Liver (tissue), 9 donors: ENCODE measurements around the gene RALGPS2. TPM values are rescaled to one million over a fixed set of nuclear protein-coding genes. Genes with fewer than 3 reads are reported as not detected.

Experiments used
- DNase-seq: peaks from one replicate; pipeline ENCODE4 v3.0.0-alpha.2; 2017; ENCODE audit warnings: low spot score
- H3K27ac ChIP-seq, 2 donors: one replicate each; pipeline ENCODE4 v1.7.0; 2013; ENCODE audit warnings: inconsistent platforms in 2 of 2, low read length in 2 of 2, control low read depth in 1 of 2, low read depth in 1 of 2, mild to moderate bottlenecking in 1 of 2
- H3K27me3 ChIP-seq, 4 donors: one replicate each; pipeline versions ENCODE4 v1.6.1 to v1.7.0; 2013; ENCODE audit warnings: low read length in 3 of 4, inconsistent platforms in 1 of 4, mild to moderate bottlenecking in 1 of 4, moderate library complexity in 1 of 4; ENCODE audit not compliant: control insufficient read depth in 4 of 4, insufficient read depth in 4 of 4
- H3K36me3 ChIP-seq, 4 donors: one replicate each; pipeline versions ENCODE4 v1.6.1 to v1.7.0; 2013; ENCODE audit warnings: low read length in 3 of 4, mild to moderate bottlenecking in 3 of 4, low read depth in 1 of 4, moderate library complexity in 1 of 4; ENCODE audit not compliant: control insufficient read depth in 4 of 4, insufficient read depth in 3 of 4
- H3K4me1 ChIP-seq, 4 donors: one replicate each; pipeline versions ENCODE4 v1.6.1 to v1.7.0; 2013; ENCODE audit warnings: low read length in 3 of 4, mild to moderate bottlenecking in 3 of 4, moderate library complexity in 1 of 4; ENCODE audit not compliant: control insufficient read depth in 4 of 4, insufficient read depth in 4 of 4
- H3K4me3 ChIP-seq, 3 donors: one replicate each; pipeline versions ENCODE4 v1.6.1 to v1.7.0; 2013; ENCODE audit warnings: low read length in 3 of 3, control low read depth in 1 of 3, low read depth in 1 of 3, mild to moderate bottlenecking in 1 of 3
- H3K9ac ChIP-seq, 2 donors: one replicate each; pipeline ENCODE4 v1.7.0; 2013; ENCODE audit warnings: low read length in 2 of 2, mild to moderate bottlenecking in 2 of 2, moderate library complexity in 2 of 2, control low read depth in 1 of 2, low read depth in 1 of 2
- H3K9me3 ChIP-seq, 4 donors: one replicate each; pipeline versions ENCODE4 v1.6.1 to v1.7.0; 2013; ENCODE audit warnings: low read length in 3 of 4; ENCODE audit not compliant: control insufficient read depth in 4 of 4
- CTCF ChIP-seq: fragments of 150-350 bp; IDR thresholded peaks from 2 replicates; pipeline ENCODE4 v1.5.1; 2017; ENCODE audit warnings: improper control_type of control experiment, low read depth, low read length; ENCODE audit not compliant: missing input control
- EGR1 ChIP-seq, 2 donors: IDR thresholded peaks; 2 replicates each; pipeline ENCODE4 v1.6.1; 2016 to 2018; ENCODE audit warnings: antibody characterized with exemption in 2 of 2, low read depth in 2 of 2
- FOXA1 ChIP-seq: IDR thresholded peaks from 2 replicates; pipeline ENCODE4 v1.6.1; 2016; ENCODE audit warnings: antibody characterized with exemption
- HNF4G ChIP-seq: IDR thresholded peaks from 2 replicates; pipeline ENCODE4 v1.6.1; 2016; ENCODE audit warnings: antibody characterized with exemption
- NR2F2 ChIP-seq: IDR thresholded peaks from 2 replicates; pipeline ENCODE4 v1.6.1; 2016; ENCODE audit warnings: antibody characterized with exemption
- RAD21 ChIP-seq, 2 donors: IDR thresholded peaks; 2 replicates each; pipeline ENCODE4 v1.6.1; 2016; ENCODE audit warnings: antibody characterized with exemption in 2 of 2, mild to moderate bottlenecking in 2 of 2
- RXRA ChIP-seq, 2 donors: IDR thresholded peaks; 2 replicates each; pipeline ENCODE4 v1.6.1; 2017 to 2018; ENCODE audit warnings: antibody characterized with exemption in 2 of 2, mild to moderate bottlenecking in 1 of 2
- YY1 ChIP-seq: IDR thresholded peaks from 2 replicates; pipeline ENCODE4 v1.6.1; 2016; ENCODE audit warnings: antibody characterized with exemption, mild to moderate bottlenecking
- WGBS: extraction: QIAGEN DNeasy Blood & Tissue Kit; methylation state at CpG from one replicate; pipeline ENCODE4 v1.1.7; 2013; 5-methylcytosine and 5-hydroxymethylcytosine counted together
- polyA plus RNA-seq, 2 donors: library from polyadenylated mRNA; stranded (reverse) in 1 of 2; unstranded in 1 of 2; fragments of 200-250 nt in 1 of 2; fragments of >200 nt in 1 of 2; fragmentation: Nextera tagmentation in 1 of 2; extraction: Ambion mirVana in 1 of 2; gene quantifications; one replicate each; pipeline versions ENCODE4 v1.2.1 to v1.2.3, GENCODE V29; 2013 to 2015
- total RNA-seq, 2 donors: library from RNA; depleted of rRNA; stranded (reverse); fragments of >200 nt; gene quantifications; one replicate each; pipeline ENCODE4 v1.2.3, GENCODE V29; 2014
- TF ChIP-seq, protein P1 (sequence below): IDR thresholded peaks from 2 replicates; pipeline ENCODE4 v1.6.1; 2016; ENCODE audit warnings: antibody characterized with exemption
- TF ChIP-seq, protein P2 (sequence below): IDR thresholded peaks from 2 replicates; pipeline ENCODE4 v1.6.1; 2016; ENCODE audit warnings: antibody characterized with exemption, mild to moderate bottlenecking
- TF ChIP-seq, protein P3 (sequence below): IDR thresholded peaks from 2 replicates; pipeline ENCODE4 v1.6.1; 2016; ENCODE audit warnings: antibody characterized with exemption
- donor health status: healthy.
- donor health status: healthy.
- donor health status: healthy.
- donor health status: healthy.
- donor health status: healthy.

RALGPS2 gene
- total and polyA plus RNA-seq, 4 donors = 8.1 to 39.2 (median 16.9) TPM

DNA sequence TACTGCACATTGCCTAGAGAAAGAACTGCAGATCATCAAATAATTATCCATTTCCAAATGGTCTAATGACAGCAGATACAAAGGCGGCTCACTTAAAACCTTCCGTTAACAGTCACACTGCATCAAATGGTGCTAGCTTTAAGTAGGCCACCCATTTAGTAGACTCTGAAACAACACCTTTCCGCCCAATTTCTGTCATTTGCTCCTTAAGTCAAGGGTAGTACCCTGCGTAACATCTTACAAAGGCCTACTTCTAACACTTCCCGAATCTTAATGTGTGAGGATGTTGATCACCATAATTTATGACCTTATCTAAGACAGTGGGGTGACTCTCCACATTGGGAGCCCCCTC, 692 bp upstream of the RALGPS2 start:
- peak overlapping the region; percentile 21 to 44 for H3K9ac ChIP-seq
- peak overlapping the region; percentile 90 to 96 for H3K27ac ChIP-seq
- no peak for DNase-seq
- TF ChIP-seq, protein P1, sequence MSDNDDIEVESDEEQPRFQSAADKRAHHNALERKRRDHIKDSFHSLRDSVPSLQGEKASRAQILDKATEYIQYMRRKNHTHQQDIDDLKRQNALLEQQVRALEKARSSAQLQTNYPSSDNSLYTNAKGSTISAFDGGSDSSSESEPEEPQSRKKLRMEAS = peak; percentile 3
- TF ChIP-seq, protein P2, sequence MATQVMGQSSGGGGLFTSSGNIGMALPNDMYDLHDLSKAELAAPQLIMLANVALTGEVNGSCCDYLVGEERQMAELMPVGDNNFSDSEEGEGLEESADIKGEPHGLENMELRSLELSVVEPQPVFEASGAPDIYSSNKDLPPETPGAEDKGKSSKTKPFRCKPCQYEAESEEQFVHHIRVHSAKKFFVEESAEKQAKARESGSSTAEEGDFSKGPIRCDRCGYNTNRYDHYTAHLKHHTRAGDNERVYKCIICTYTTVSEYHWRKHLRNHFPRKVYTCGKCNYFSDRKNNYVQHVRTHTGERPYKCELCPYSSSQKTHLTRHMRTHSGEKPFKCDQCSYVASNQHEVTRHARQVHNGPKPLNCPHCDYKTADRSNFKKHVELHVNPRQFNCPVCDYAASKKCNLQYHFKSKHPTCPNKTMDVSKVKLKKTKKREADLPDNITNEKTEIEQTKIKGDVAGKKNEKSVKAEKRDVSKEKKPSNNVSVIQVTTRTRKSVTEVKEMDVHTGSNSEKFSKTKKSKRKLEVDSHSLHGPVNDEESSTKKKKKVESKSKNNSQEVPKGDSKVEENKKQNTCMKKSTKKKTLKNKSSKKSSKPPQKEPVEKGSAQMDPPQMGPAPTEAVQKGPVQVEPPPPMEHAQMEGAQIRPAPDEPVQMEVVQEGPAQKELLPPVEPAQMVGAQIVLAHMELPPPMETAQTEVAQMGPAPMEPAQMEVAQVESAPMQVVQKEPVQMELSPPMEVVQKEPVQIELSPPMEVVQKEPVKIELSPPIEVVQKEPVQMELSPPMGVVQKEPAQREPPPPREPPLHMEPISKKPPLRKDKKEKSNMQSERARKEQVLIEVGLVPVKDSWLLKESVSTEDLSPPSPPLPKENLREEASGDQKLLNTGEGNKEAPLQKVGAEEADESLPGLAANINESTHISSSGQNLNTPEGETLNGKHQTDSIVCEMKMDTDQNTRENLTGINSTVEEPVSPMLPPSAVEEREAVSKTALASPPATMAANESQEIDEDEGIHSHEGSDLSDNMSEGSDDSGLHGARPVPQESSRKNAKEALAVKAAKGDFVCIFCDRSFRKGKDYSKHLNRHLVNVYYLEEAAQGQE = no peak
- no peaks in the 10 kb centered on the region for H3K27me3 ChIP-seq
- 82% methylated on average over 5 of the region's 5 CpGs for WGBS
- H3K36me3 ChIP-seq = no peaks in the 10 kb centered on the region
- H3K4me1 ChIP-seq = peaks cover 3 to 24% (median 8%) of the 10 kb centered on the region in 4 donors
- H3K9me3 ChIP-seq = no peaks in the 10 kb centered on the region
- H3K4me3 ChIP-seq = peak overlapping the region; percentile 47 to 100 (median 87)

GRCh38 chr1:178725466-178726086, 532 bp downstream of the RALGPS2 start:
- no peaks in the 10 kb centered on the region for H3K9me3 ChIP-seq
- H3K4me3 ChIP-seq = peak overlapping the region; percentile 67 to 100 (median 87)
- DNase-seq = peak; percentile 54
- peaks cover 3 to 24% (median 8%) of the 10 kb centered on the region in 4 donors for H3K4me1 ChIP-seq
- H3K27ac ChIP-seq = peak overlapping the region; percentile 90 to 96
- H3K9ac ChIP-seq = peak overlapping the region; percentile 89 to 91
- under 1% methylated on average over 75 of the region's 75 CpGs for WGBS
- H3K27me3 ChIP-seq = no peaks in the 10 kb centered on the region
- TF ChIP-seq, protein P2 = no peak
- no peak for TF ChIP-seq HNF4G
- no peak for TF ChIP-seq RAD21 (IDR thresholded peaks at IDR 0.05)
- no peak for TF ChIP-seq YY1
- TF ChIP-seq RXRA (IDR thresholded peaks at IDR 0.05) = no peak
- TF ChIP-seq, protein P3, sequence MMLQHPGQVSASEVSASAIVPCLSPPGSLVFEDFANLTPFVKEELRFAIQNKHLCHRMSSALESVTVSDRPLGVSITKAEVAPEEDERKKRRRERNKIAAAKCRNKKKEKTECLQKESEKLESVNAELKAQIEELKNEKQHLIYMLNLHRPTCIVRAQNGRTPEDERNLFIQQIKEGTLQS = no peak
- TF ChIP-seq EGR1 (IDR thresholded peaks at IDR 0.05; ENCODE audit: low read depth in 2 of 2) = no peak
- TF ChIP-seq NR2F2 = no peak
- no peak for TF ChIP-seq FOXA1
- TF ChIP-seq CTCF = no peak
- no peaks in the 10 kb centered on the region for H3K36me3 ChIP-seq
